ENCODE data around the gene CCDC146. TPM values are rescaled to one million over a fixed set of nuclear protein-coding genes. Genes with fewer than 3 reads are reported as not detected.

The CCDC146 gene
- total RNA-seq, 8 experiments from 2014 or later: 3.3 to 32.5 (median 7.7) TPM

- 67 to 100% (median 94%) methylated on average over 1 to 2 of the region's 2 CpGs; no CpG with 5 or more reads in 1 of the 10 experiments for WGBS, 10 experiments
- in situ Hi-C loops (cut with MboI; ENCODE audit: low pct_unique_long_range_greater_than_20kb in 2 of 9, low sequenced_read_pairs in 9 of 9, unreplicated experiment in 9 of 9): no loop called here
- no peak overlapping the region for H3K4me3 ChIP-seq
- no peak overlapping the region for H3K27ac ChIP-seq
- no peak for ATAC-seq (replicated peaks in 6 of 8)
- H3K4me1 ChIP-seq (replicated peaks in 1 of 2): no peaks in the 10 kb centered on the region
These were observed 173.1 kb downstream of the CCDC146 start for GRCh38 chr7:77295549-77295948.

GRCh38 chr7:77306231-77307067 is 184.0 kb downstream of the CCDC146 start:
- H3K27ac ChIP-seq: no peak overlapping the region
- in situ Hi-C loops (cut with MboI; ENCODE audit: low pct_unique_long_range_greater_than_20kb in 2 of 9, low sequenced_read_pairs in 9 of 9, unreplicated experiment in 9 of 9): no loop called here
- 78 to 100% (median 87%) methylated on average over 1 to 12 of the region's 17 CpGs; no CpG with 5 or more reads in 1 of the 10 experiments for WGBS, 10 experiments
- H3K4me3 ChIP-seq: no peak overlapping the region
- no peaks in the 10 kb centered on the region for H3K4me1 ChIP-seq (replicated peaks in 1 of 2)
- ATAC-seq (replicated peaks in 6 of 8): no peak

- in situ Hi-C loops (cut with MboI; ENCODE audit: low pct_unique_long_range_greater_than_20kb in 2 of 9, low sequenced_read_pairs in 9 of 9, unreplicated experiment in 9 of 9): no loop called here
- ATAC-seq (replicated peaks in 6 of 8): peak in 3 of 8 experiments; percentile 43 to 84 (median 56)
- Histone ChIP-seq H3K4me1 (replicated peaks in 1 of 2) (no peaks in the 10 kb centered on the region), H3K27ac (no peak overlapping the region), H3K4me3 (no peak overlapping the region)
- 13 to 92% (median 75%) methylated on average over 1 to 4 of the region's 4 CpGs; no CpG with 5 or more reads in 4 of the 10 experiments for WGBS, 10 experiments
These were observed 186.4 kb downstream of the CCDC146 start for GRCh38 chr7:77308792-77309191.

GRCh38 chr7:77309714-77310220 is 187.4 kb downstream of the CCDC146 start:
- peak in 1 of 8 experiments; percentile 75 for ATAC-seq (replicated peaks in 6 of 8)
- WGBS, 10 experiments: 33 to 80% (median 58%) methylated on average over 1 of the region's 1 CpG; no CpG with 5 or more reads in 2 of the 10 experiments
- in situ Hi-C loops (cut with MboI; ENCODE audit: low pct_unique_long_range_greater_than_20kb in 2 of 9, low sequenced_read_pairs in 9 of 9, unreplicated experiment in 9 of 9): no loop called here
- no peak overlapping the region for H3K4me3 ChIP-seq
- H3K27ac ChIP-seq: no peak overlapping the region
- no peaks in the 10 kb centered on the region for H3K4me1 ChIP-seq (replicated peaks in 1 of 2)

- 78 to 100% (median 89%) methylated on average over 1 to 5 of the region's 5 CpGs for WGBS, 10 experiments
- Histone ChIP-seq H3K4me1 (replicated peaks in 1 of 2) (no peaks in the 10 kb centered on the region), H3K27ac (no peak overlapping the region), H3K4me3 (no peak overlapping the region)
- ATAC-seq (replicated peaks in 6 of 8): no peak
- in situ Hi-C loops (cut with MboI; ENCODE audit: low pct_unique_long_range_greater_than_20kb in 2 of 9, low sequenced_read_pairs in 9 of 9, unreplicated experiment in 9 of 9): no loop called here
These were observed 188.6 kb downstream of the CCDC146 start for GRCh38 chr7:77310982-77311381.

GRCh38 chr7:77313085-77313484 is 190.7 kb downstream of the CCDC146 start:
- no peak overlapping the region for H3K27ac ChIP-seq
- 25 to 93% (median 76%) methylated on average over 1 to 2 of the region's 2 CpGs; no CpG with 5 or more reads in 3 of the 10 experiments for WGBS, 10 experiments
- no peak for ATAC-seq (replicated peaks in 6 of 8)
- in situ Hi-C loops (cut with MboI; ENCODE audit: low pct_unique_long_range_greater_than_20kb in 2 of 9, low sequenced_read_pairs in 9 of 9, unreplicated experiment in 9 of 9): no loop called here
- no peaks in the 10 kb centered on the region for H3K4me1 ChIP-seq (replicated peaks in 1 of 2)
- H3K4me3 ChIP-seq: no peak overlapping the region

GRCh38 chr7:77313876-77314480 is 191.6 kb downstream of the CCDC146 start:
- Histone ChIP-seq H3K4me3 (no peak overlapping the region), H3K27ac (no peak overlapping the region), H3K4me1 (replicated peaks in 1 of 2) (no peaks in the 10 kb centered on the region)
- 26 to 96% (median 85%) methylated on average over 1 to 5 of the region's 5 CpGs for WGBS, 10 experiments
- no peak for ATAC-seq (replicated peaks in 6 of 8)
- in situ Hi-C loops (cut with MboI; ENCODE audit: low pct_unique_long_range_greater_than_20kb in 2 of 9, low sequenced_read_pairs in 9 of 9, unreplicated experiment in 9 of 9): no loop called here

- H3K4me3 ChIP-seq: no peak overlapping the region
- in situ Hi-C loops (cut with MboI; ENCODE audit: low pct_unique_long_range_greater_than_20kb in 2 of 9, low sequenced_read_pairs in 9 of 9, unreplicated experiment in 9 of 9): no loop called here
- WGBS, 10 experiments: 24 to 96% (median 80%) methylated on average over 1 to 3 of the region's 3 CpGs; no CpG with 5 or more reads in 1 of the 10 experiments
- H3K4me1 ChIP-seq (replicated peaks in 1 of 2): no peaks in the 10 kb centered on the region
- no peak for ATAC-seq (replicated peaks in 6 of 8)
- no peak overlapping the region for H3K27ac ChIP-seq
These were observed 192.8 kb downstream of the CCDC146 start for GRCh38 chr7:77315182-77315591.

- no peaks in the 10 kb centered on the region for H3K4me1 ChIP-seq (replicated peaks in 1 of 2)
- no peak overlapping the region for H3K27ac ChIP-seq
- ATAC-seq (replicated peaks in 6 of 8): peak in 2 of 8 experiments; percentile 57 to 73
- 0 to 80% (median 35%) methylated on average over 1 to 2 of the region's 2 CpGs; no CpG with 5 or more reads in 2 of the 10 experiments for WGBS, 10 experiments
- in situ Hi-C loops (cut with MboI; ENCODE audit: low pct_unique_long_range_greater_than_20kb in 2 of 9, low sequenced_read_pairs in 9 of 9, unreplicated experiment in 9 of 9): no loop called here
- no peak overlapping the region for H3K4me3 ChIP-seq
These were observed 194.0 kb downstream of the CCDC146 start for GRCh38 chr7:77316219-77316978.

- WGBS, 10 experiments: 80 to 100% (median 91%) methylated on average over 1 of the region's 1 CpG; no CpG with 5 or more reads in 3 of the 10 experiments
- in situ Hi-C loops (cut with MboI; ENCODE audit: low pct_unique_long_range_greater_than_20kb in 2 of 9, low sequenced_read_pairs in 9 of 9, unreplicated experiment in 9 of 9): no loop called here
- Histone ChIP-seq H3K4me1 (replicated peaks in 1 of 2) (no peaks in the 10 kb centered on the region), H3K4me3 (no peak overlapping the region), H3K27ac (no peak overlapping the region)
- no peak for ATAC-seq (replicated peaks in 6 of 8)
These were observed 195.6 kb downstream of the CCDC146 start for GRCh38 chr7:77318019-77318418.

GRCh38 chr7:77320137-77320536 is 197.7 kb downstream of the CCDC146 start:
- Histone ChIP-seq H3K27ac (no peak overlapping the region), H3K4me3 (no peak overlapping the region), H3K4me1 (replicated peaks in 1 of 2) (no peaks in the 10 kb centered on the region)
- peak in 1 of 8 experiments; percentile 52 for ATAC-seq (replicated peaks in 6 of 8)
- 20 to 100% (median 91%) methylated on average over 2 to 4 of the region's 4 CpGs for WGBS, 10 experiments
- in situ Hi-C loops (cut with MboI; ENCODE audit: low pct_unique_long_range_greater_than_20kb in 2 of 9, low sequenced_read_pairs in 9 of 9, unreplicated experiment in 9 of 9): no loop called here

GRCh38 chr7:77320714-77321113 is 198.3 kb downstream of the CCDC146 start:
- H3K27ac ChIP-seq: no peak overlapping the region

More at GRCh38 chr7:77320714-77321113, 198.3 kb downstream of the CCDC146 start:
- 0 to 58% (median 29%) methylated on average over 1 to 2 of the region's 2 CpGs; no CpG with 5 or more reads in 4 of the 10 experiments for WGBS, 10 experiments
- no peaks in the 10 kb centered on the region for H3K4me1 ChIP-seq (replicated peaks in 1 of 2)
- peak in 1 of 8 experiments; percentile 20 for ATAC-seq (replicated peaks in 6 of 8)
- in situ Hi-C loops (cut with MboI; ENCODE audit: low pct_unique_long_range_greater_than_20kb in 2 of 9, low sequenced_read_pairs in 9 of 9, unreplicated experiment in 9 of 9): no loop called here
- H3K4me3 ChIP-seq: no peak overlapping the region

All from motor neuron (in vitro differentiated cells).